NT2/D1 (cell line): Measurements from ENCODE around the gene CCDC13.

Experiments used
- SUZ12 ChIP-seq: IDR thresholded peaks from 2 replicates; pipeline ENCODE4 v1.6.1; 2011; ENCODE audit not compliant: insufficient read length, insufficient read depth; ENCODE audit errors: extremely low read depth
- YY1 ChIP-seq: IDR thresholded peaks from 2 replicates; pipeline ENCODE4 v1.6.1; 2011; ENCODE audit not compliant: insufficient read length, insufficient read depth
- ZNF274 ChIP-seq: IDR thresholded peaks from 2 replicates; pipeline ENCODE4 v1.6.1; 2011; ENCODE audit warnings: mild to moderate bottlenecking, low read depth, low read length

GRCh38 chr3:42743204-42743995 is 29.7 kb downstream of the CCDC13 start:
- no peak for TF ChIP-seq ZNF274
- no peak for TF ChIP-seq YY1
- TF ChIP-seq SUZ12 = no peak
